Mesenchymal stem cell (in vitro differentiated cells and primary cell): ENCODE measurements around the gene SPIN1.
A peak's percentile ranks its signal among the peaks of the same experiment; 100 is the strongest.

Experiments used
- DNase-seq: peaks from one replicate; pipeline ENCODE4 v3.0.0-alpha.2; 2013
- H2AFZ ChIP-seq: one replicate; pipeline ENCODE4 v1.6.1; 2013; ENCODE audit warnings: low read depth, mild to moderate bottlenecking, control low read depth, inconsistent platforms, low read length, moderate library complexity
- H2AK5ac ChIP-seq: 2 replicates; pipeline ENCODE4 v1.6.1; 2013; ENCODE audit warnings: low read length, moderate library complexity, mild to moderate bottlenecking, inconsistent platforms; ENCODE audit not compliant: severe bottlenecking
- H2BK120ac ChIP-seq: one replicate; pipeline ENCODE4 v1.6.1; 2013; ENCODE audit warnings: low read depth, mild to moderate bottlenecking, inconsistent platforms, low read length, moderate library complexity
- H2BK12ac ChIP-seq, 2 experiments: one replicate each; pipeline ENCODE4 v1.6.1; 2013; ENCODE audit warnings: inconsistent platforms in 2 of 2, low read length in 2 of 2, mild to moderate bottlenecking in 2 of 2, moderate library complexity in 2 of 2, control low read depth in 1 of 2
- H2BK15ac ChIP-seq: one replicate; pipeline ENCODE4 v1.6.1; 2013; ENCODE audit warnings: mild to moderate bottlenecking, low read depth, inconsistent platforms; ENCODE audit not compliant: poor library complexity, severe bottlenecking
- H2BK5ac ChIP-seq: 2 replicates; pipeline ENCODE4 v1.6.1; 2013; ENCODE audit warnings: low read depth, mild to moderate bottlenecking, low read length, control low read depth, inconsistent platforms; ENCODE audit not compliant: poor library complexity, severe bottlenecking
- H3K14ac ChIP-seq, 2 experiments: one replicate each; pipeline ENCODE4 v1.6.1; 2013; ENCODE audit warnings: inconsistent platforms in 2 of 2, low read length in 2 of 2, control low read depth in 1 of 2, mild to moderate bottlenecking in 1 of 2, moderate library complexity in 1 of 2
- H3K18ac ChIP-seq, 2 experiments: one replicate each; pipeline ENCODE4 v1.6.1; 2013; ENCODE audit warnings: inconsistent platforms in 2 of 2, low read length in 2 of 2, control low read depth in 1 of 2, low read depth in 1 of 2, mild to moderate bottlenecking in 1 of 2
- H3K23ac ChIP-seq, 2 experiments: one replicate each; pipeline ENCODE4 v1.6.1; 2013; ENCODE audit warnings: inconsistent platforms in 2 of 2, low read length in 2 of 2, mild to moderate bottlenecking in 2 of 2, moderate library complexity in 2 of 2, control low read depth in 1 of 2
- H3K27ac ChIP-seq: 2 replicates; pipeline ENCODE4 v1.5.1; 2013; ENCODE audit warnings: mild to moderate bottlenecking, moderate library complexity, low read length, control low read depth, inconsistent platforms; ENCODE audit not compliant: poor library complexity, severe bottlenecking
- H3K27me3 ChIP-seq, 2 experiments: 2 replicates each; pipeline versions ENCODE4 v1.6.1 to v1.7.0; 2013; ENCODE audit warnings: low read length in 2 of 2, mild to moderate bottlenecking in 2 of 2, moderate library complexity in 2 of 2, control low read depth in 1 of 2, inconsistent platforms in 1 of 2; ENCODE audit not compliant: control insufficient read depth in 1 of 2, insufficient read depth in 1 of 2
- H3K36me3 ChIP-seq, 2 experiments: 2 replicates each; pipeline versions ENCODE4 v1.6.1 to v1.7.0; 2013; ENCODE audit warnings: low read length in 2 of 2, control low read depth in 1 of 2, inconsistent platforms in 1 of 2, low read depth in 1 of 2, mild to moderate bottlenecking in 1 of 2; ENCODE audit not compliant: insufficient read depth in 2 of 2, control insufficient read depth in 1 of 2
- H3K4ac ChIP-seq, 2 experiments: one replicate each; pipeline ENCODE4 v1.6.1; 2013; ENCODE audit warnings: inconsistent platforms in 2 of 2, low read length in 2 of 2, mild to moderate bottlenecking in 2 of 2, moderate library complexity in 2 of 2, control low read depth in 1 of 2, low read depth in 1 of 2
- H3K4me1 ChIP-seq: 2 replicates; pipeline ENCODE4 v1.6.1; 2013; ENCODE audit warnings: low read depth, low read length, control low read depth; ENCODE audit not compliant: control insufficient read depth, insufficient read depth
- H3K4me2 ChIP-seq: 2 replicates; pipeline ENCODE4 v1.6.1; 2013; ENCODE audit warnings: low read length, mild to moderate bottlenecking, inconsistent platforms; ENCODE audit not compliant: poor library complexity, severe bottlenecking
- H3K4me3 ChIP-seq, 2 experiments: 2 replicates each; pipeline versions ENCODE4 v1.5.1 to v1.7.0; 2013; ENCODE audit warnings: low read length in 2 of 2, mild to moderate bottlenecking in 2 of 2, control low read depth in 1 of 2, low read depth in 1 of 2; ENCODE audit not compliant: insufficient read depth in 1 of 2
- H3K79me1 ChIP-seq: replicated peaks from 2 replicates; pipeline ENCODE4 v1.6.1; 2013; ENCODE audit warnings: mild to moderate bottlenecking, control low read depth, low read length, inconsistent platforms; ENCODE audit not compliant: poor library complexity, severe bottlenecking
- H3K9ac ChIP-seq: 2 replicates; pipeline ENCODE4 v1.7.0; 2013; ENCODE audit warnings: mild to moderate bottlenecking, low read length, moderate library complexity
- H3K9me3 ChIP-seq: 2 replicates; pipeline ENCODE4 v1.7.0; 2013; ENCODE audit warnings: mild to moderate bottlenecking, low read length; ENCODE audit not compliant: control insufficient read depth
- H4K8ac ChIP-seq: one replicate; pipeline ENCODE4 v1.6.1; 2013; ENCODE audit warnings: inconsistent platforms, mild to moderate bottlenecking, low read length, moderate library complexity
- H4K91ac ChIP-seq: one replicate; pipeline ENCODE4 v1.6.1; 2013; ENCODE audit warnings: mild to moderate bottlenecking, low read length, inconsistent platforms
- WGBS: methylation state at CpG from one replicate; pipeline ENCODE4 v1.1.7; 2013; ENCODE audit warnings: mixed read lengths; 5-methylcytosine and 5-hydroxymethylcytosine counted together

The SPIN1 gene

DNA sequence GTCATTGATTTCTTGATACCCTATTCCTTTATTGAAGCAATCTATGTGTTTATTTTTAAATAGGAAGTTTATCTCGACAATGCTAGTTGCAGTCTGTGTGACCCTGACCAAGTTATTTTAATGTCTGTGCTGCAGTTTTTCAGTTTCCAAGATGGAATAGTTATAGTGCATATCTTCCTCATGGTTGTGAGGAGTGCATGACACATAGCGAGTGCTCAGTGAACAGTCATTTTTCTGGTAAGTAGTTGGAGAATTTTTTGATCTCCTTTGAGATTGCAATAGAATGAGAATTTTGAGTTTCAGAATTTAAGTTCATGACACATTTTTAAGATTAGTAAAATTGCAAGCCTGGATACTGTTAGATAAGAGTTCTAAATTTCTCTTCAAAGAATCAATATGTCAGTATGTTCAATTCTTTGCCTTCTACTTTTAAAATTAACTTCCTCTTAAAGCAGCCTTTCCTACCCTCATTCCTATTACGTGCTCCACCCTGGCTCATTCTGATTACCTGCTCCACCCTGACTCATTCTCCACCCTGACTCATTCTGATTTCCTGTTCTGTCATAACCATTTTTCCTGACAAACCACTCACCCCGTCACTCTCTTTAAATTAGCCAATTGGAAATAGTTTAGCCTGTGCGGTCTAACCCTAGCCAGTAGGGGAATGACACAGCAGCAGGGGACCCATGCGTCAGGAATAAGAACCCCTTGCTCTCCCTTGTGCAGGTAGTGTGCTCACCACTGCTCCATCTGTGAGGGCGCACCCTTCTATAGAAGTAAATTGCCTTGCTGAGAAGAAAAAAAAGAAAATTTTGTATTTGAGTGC lies 30.7 kb downstream of the SPIN1 start:
- Histone ChIP-seq H3K9ac (no peak overlapping the region), H2BK15ac (no peak overlapping the region), H2BK5ac (no peak overlapping the region), H3K4me2 (no peak overlapping the region), H3K14ac (no peak overlapping the region), H3K4me1 (no peaks in the 10 kb centered on the region), H3K18ac (no peak overlapping the region), H3K36me3 (peaks cover 29 to 56% of the 10 kb centered on the region in 2 experiments), H2BK120ac (no peak overlapping the region), H2AFZ (no peak overlapping the region), H3K4me3 (no peak overlapping the region), H2BK12ac (no peak overlapping the region), H3K79me1 (peaks cover 7% of the 10 kb centered on the region), H3K27me3 (no peaks in the 10 kb centered on the region), H4K8ac (no peak overlapping the region), H3K27ac (no peak overlapping the region), H4K91ac (no peak overlapping the region), H3K9me3 (peaks cover 53% of the 10 kb centered on the region), H3K4ac (no peak overlapping the region), H3K23ac (no peak overlapping the region), H2AK5ac (no peak overlapping the region)
- DNase-seq, result no peak
- WGBS, result 80% methylated on average over 6 of the region's 7 CpGs

DNA sequence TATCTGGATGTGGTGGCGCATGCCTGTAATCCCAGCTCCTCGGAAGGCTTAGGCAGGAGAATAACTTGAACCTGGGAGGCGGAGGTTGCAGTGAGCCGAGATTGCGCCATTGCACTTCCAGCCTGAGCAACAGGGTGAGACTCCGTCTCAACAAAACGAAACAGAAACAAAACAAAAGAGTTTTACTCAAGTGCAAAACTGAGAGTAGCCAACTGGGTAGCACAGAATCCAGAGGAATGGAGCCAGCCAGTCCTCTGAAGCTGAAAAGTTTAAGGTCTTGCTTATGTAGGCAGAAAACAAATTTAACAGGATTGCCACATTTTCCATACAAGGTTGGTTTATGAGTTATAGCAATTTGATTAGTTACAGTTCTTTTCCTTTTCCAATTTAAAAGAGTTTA lies 32.0 kb downstream of the SPIN1 start:
- H3K14ac ChIP-seq, result no peak overlapping the region
- H3K27me3 ChIP-seq, result no peaks in the 10 kb centered on the region
- H3K18ac ChIP-seq, result no peak overlapping the region
- H2BK5ac ChIP-seq, result no peak overlapping the region
- no peak overlapping the region for H4K91ac ChIP-seq
- no peak overlapping the region for H2BK120ac ChIP-seq
- H3K9me3 ChIP-seq, result peaks cover 47% of the 10 kb centered on the region
- H3K23ac ChIP-seq, result no peak overlapping the region
- H4K8ac ChIP-seq, result no peak overlapping the region
- no peak overlapping the region for H2AK5ac ChIP-seq
- no peak overlapping the region for H2BK15ac ChIP-seq
- H2BK12ac ChIP-seq, result no peak overlapping the region
- H3K27ac ChIP-seq, result no peak overlapping the region
- H3K4me1 ChIP-seq, result no peaks in the 10 kb centered on the region
- WGBS, result over 99% methylated on average over 7 of the region's 7 CpGs
- H2AFZ ChIP-seq, result no peak overlapping the region
- H3K9ac ChIP-seq, result no peak overlapping the region
- H3K4ac ChIP-seq, result no peak overlapping the region
- peaks cover 7% of the 10 kb centered on the region for H3K79me1 ChIP-seq
- H3K4me3 ChIP-seq, result peak overlapping the region in 1 of 2 experiments; percentile 40
- DNase-seq, result peak; percentile 21
- H3K36me3 ChIP-seq, result peaks cover 25 to 63% of the 10 kb centered on the region in 2 experiments
- H3K4me2 ChIP-seq, result no peak overlapping the region

DNA sequence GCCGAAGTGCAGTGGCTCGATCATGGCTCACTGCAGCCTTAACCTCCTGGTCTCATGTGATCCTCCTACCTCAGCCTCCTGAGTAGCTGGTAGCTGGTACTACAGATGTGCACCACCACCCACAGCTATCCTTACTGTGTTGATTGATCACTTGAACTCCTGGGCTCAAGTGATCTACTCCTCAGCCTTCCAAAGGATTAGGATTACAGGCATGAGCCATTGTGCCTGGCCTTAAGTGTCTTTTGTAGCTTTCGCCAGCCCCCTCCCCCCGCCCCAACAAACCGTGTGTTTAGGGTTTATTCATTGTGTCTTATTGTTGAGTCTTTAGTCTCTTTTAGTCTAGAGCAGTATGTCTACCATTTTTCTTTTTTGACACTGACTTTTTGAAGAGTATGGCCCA lies 33.1 kb downstream of the SPIN1 start:
- Histone ChIP-seq H3K27me3 (no peaks in the 10 kb centered on the region), H3K36me3 (peaks cover 25 to 67% of the 10 kb centered on the region in 2 experiments), H3K14ac (no peak overlapping the region), H4K91ac (no peak overlapping the region), H2BK12ac (no peak overlapping the region), H3K4ac (no peak overlapping the region), H3K4me2 (no peak overlapping the region), H2AFZ (no peak overlapping the region), H2BK120ac (no peak overlapping the region), H2AK5ac (no peak overlapping the region), H3K4me3 (no peak overlapping the region), H3K79me1 (peaks cover 10% of the 10 kb centered on the region), H3K9ac (no peak overlapping the region), H3K23ac (no peak overlapping the region), H3K27ac (no peak overlapping the region), H3K18ac (no peak overlapping the region), H2BK15ac (no peak overlapping the region), H3K9me3 (peaks cover 47% of the 10 kb centered on the region), H2BK5ac (no peak overlapping the region), H4K8ac (no peak overlapping the region), H3K4me1 (peaks cover 2% of the 10 kb centered on the region)
- DNase-seq, result no peak
- 95% methylated on average over 2 of the region's 5 CpGs for WGBS

DNA sequence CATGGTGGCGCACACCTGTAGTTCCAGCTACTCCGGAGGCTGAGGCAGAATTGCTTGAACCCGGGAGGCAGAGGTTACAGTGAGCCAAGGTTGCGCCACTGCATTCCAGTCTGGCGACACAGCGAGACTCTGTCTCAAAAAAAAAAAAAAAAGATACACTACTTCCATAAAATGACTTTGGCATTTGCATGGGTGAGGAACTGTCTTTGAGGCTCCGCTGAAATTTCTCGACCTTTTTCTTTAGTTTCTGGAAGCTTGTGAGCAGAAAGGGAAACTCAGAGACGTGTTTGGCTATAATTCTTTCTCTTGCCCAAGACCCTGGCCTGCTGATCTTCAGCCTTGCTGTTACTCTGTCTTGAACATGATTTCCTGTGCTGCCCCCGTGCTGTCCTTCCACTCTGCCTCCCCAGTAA lies 37.3 kb downstream of the SPIN1 start:
- no peak overlapping the region for H3K4me3 ChIP-seq
- peak overlapping the region; percentile 45 for H4K8ac ChIP-seq
- H2BK120ac ChIP-seq, result no peak overlapping the region
- peaks cover 14% of the 10 kb centered on the region for H3K79me1 ChIP-seq
- no peak overlapping the region for H3K23ac ChIP-seq
- peaks cover 24 to 66% of the 10 kb centered on the region in 2 experiments for H3K36me3 ChIP-seq
- H2BK5ac ChIP-seq, result no peak overlapping the region
- no peak overlapping the region for H3K27ac ChIP-seq
- no peak overlapping the region for H2AFZ ChIP-seq
- peaks cover 17% of the 10 kb centered on the region for H3K9me3 ChIP-seq
- peak overlapping the region in 1 of 2 experiments; percentile 86 for H2BK12ac ChIP-seq
- H3K14ac ChIP-seq, result no peak overlapping the region
- peak; percentile 77 for DNase-seq
- no peak overlapping the region for H4K91ac ChIP-seq
- H3K4me2 ChIP-seq, result no peak overlapping the region
- peaks cover 6% of the 10 kb centered on the region for H3K4me1 ChIP-seq
- no peaks in the 10 kb centered on the region for H3K27me3 ChIP-seq
- no peak overlapping the region for H3K4ac ChIP-seq
- H2BK15ac ChIP-seq, result no peak overlapping the region
- 33% methylated on average over 10 of the region's 10 CpGs for WGBS
- H2AK5ac ChIP-seq, result no peak overlapping the region
- no peak overlapping the region for H3K18ac ChIP-seq
- no peak overlapping the region for H3K9ac ChIP-seq
